ENCODE results near the gene PTRHD1. TPM values are rescaled to one million over a fixed set of nuclear protein-coding genes. Genes with fewer than 3 reads are reported as not detected.
A peak's percentile ranks its signal among the peaks of the same experiment; 100 is the strongest.
"Not testable (repeated sequence)": the region's sequence is repeated elsewhere in the genome, so short reads cannot be mapped to it uniquely, and the experiment has no call there.

PTRHD1 gene
- total RNA-seq, 1 experiment from 2014 or later: 23.6 TPM

- H3K4me3 ChIP-seq: no peak overlapping the region
- H3K4me1 ChIP-seq (replicated peaks; ENCODE audit: insufficient read depth): peaks cover 8% of the 10 kb centered on the region
- POLR2A ChIA-PET (ENCODE audit: unreplicated experiment): no interaction called here
- no peaks in the 10 kb centered on the region for H4K20me1 ChIP-seq (ENCODE audit: insufficient read depth)
- H3K9me2 ChIP-seq (ENCODE audit: insufficient read depth): no peaks in the 10 kb centered on the region
- DNase-seq: no peak
- no TSS peak for BruUV-seq (replicated peaks)
- peaks cover 33% of the 10 kb centered on the region for H3K79me2 ChIP-seq (ENCODE audit: low read depth)
- H3K27ac ChIP-seq: no peak overlapping the region
- H3K9me3 ChIP-seq (ENCODE audit: insufficient read depth, low read depth): no peaks in the 10 kb centered on the region
- H3K27me3 ChIP-seq (ENCODE audit: insufficient read depth, low read depth): no peaks in the 10 kb centered on the region
- TF ChIP-seq EZH2 (IDR thresholded peaks at IDR 0.05; ENCODE audit: low read depth) (no peak), CTCF (conservative IDR thresholded peaks at IDR 0.05) (no peak)
- H2AFZ ChIP-seq: no peak overlapping the region
- CTCF ChIA-PET: no interaction called here
- intact Hi-C loops (cut with micrococcal nuclease; ENCODE audit: unreplicated experiment): no loop called here
- H3K4me2 ChIP-seq: no peak overlapping the region
- H3K36me3 ChIP-seq (ENCODE audit: low read depth): 0 out of 2 replicates have a peak, but pooled peaks cover 10% of the 10 kb centered on the region
- H3F3A ChIP-seq (ENCODE audit: insufficient read depth, low read depth): no peaks in the 10 kb centered on the region
These were observed 20.5 kb upstream of the PTRHD1 start for GRCh38 chr2:24813691-24814137.

GRCh38 chr2:24809316-24810007 is 16.3 kb upstream of the PTRHD1 start:
- Histone ChIP-seq H2AFZ (no peak overlapping the region), H3K4me1 (replicated peaks; ENCODE audit: insufficient read depth) (peaks cover 14% of the 10 kb centered on the region), H4K20me1 (ENCODE audit: insufficient read depth) (no peaks in the 10 kb centered on the region; the same call in 1 of the 2 replicates), H3K27me3 (ENCODE audit: insufficient read depth, low read depth) (no peaks in the 10 kb centered on the region), H3K4me2 (no peak overlapping the region), H3K36me3 (ENCODE audit: low read depth) (peaks cover 7% of the 10 kb centered on the region; the same call in 1 of the 2 replicates), H3K9me3 (ENCODE audit: insufficient read depth, low read depth) (no peaks in the 10 kb centered on the region), H3K9me2 (ENCODE audit: insufficient read depth) (no peaks in the 10 kb centered on the region), H3K4me3 (no peak overlapping the region), H3F3A (ENCODE audit: insufficient read depth, low read depth) (peaks cover 7% of the 10 kb centered on the region; the same call in 1 of the 2 replicates), H3K27ac (peak overlapping the region; percentile 41), H3K79me2 (ENCODE audit: low read depth) (peaks cover 68% of the 10 kb centered on the region)
- POLR2A ChIA-PET (ENCODE audit: unreplicated experiment): interaction anchor here (0.6 kb wide), 2 partner anchors 54 to 225 kb away, joined by 3 to 6 read pairs; no protein-coding TSS in a partner anchor
- TF ChIP-seq CTCF (conservative IDR thresholded peaks at IDR 0.05) (no peak), EZH2 (IDR thresholded peaks at IDR 0.05; ENCODE audit: low read depth) (no peak)
- CTCF ChIA-PET: no interaction called here
- intact Hi-C loops (cut with micrococcal nuclease; ENCODE audit: unreplicated experiment): no loop called here
- no TSS peak for BruUV-seq (replicated peaks)
- no peak for DNase-seq

- H3K4me2 ChIP-seq: no peak overlapping the region
- ChIA-PET CTCF (no interaction called here), POLR2A (ENCODE audit: unreplicated experiment) (no interaction called here)
- peaks cover 14% of the 10 kb centered on the region for H3K4me1 ChIP-seq (replicated peaks; ENCODE audit: insufficient read depth)
- DNase-seq: no peak
- no peak for TF ChIP-seq EZH2 (IDR thresholded peaks at IDR 0.05; ENCODE audit: low read depth)
- TF ChIP-seq CTCF (conservative IDR thresholded peaks at IDR 0.05): no peak
- peak overlapping the region; percentile 56 for H3K27ac ChIP-seq
- H4K20me1 ChIP-seq (ENCODE audit: insufficient read depth): no peaks in the 10 kb centered on the region; the same call in 1 of the 2 replicates
- intact Hi-C loops (cut with micrococcal nuclease; ENCODE audit: unreplicated experiment): no loop called here
- no peaks in the 10 kb centered on the region for H3K9me2 ChIP-seq (ENCODE audit: insufficient read depth)
- H3K36me3 ChIP-seq (ENCODE audit: low read depth): peaks cover 7% of the 10 kb centered on the region; the same call in 1 of the 2 replicates
- no TSS peak for BruUV-seq (replicated peaks)
- H3K27me3 ChIP-seq (ENCODE audit: insufficient read depth, low read depth): no peaks in the 10 kb centered on the region
- peaks cover 7% of the 10 kb centered on the region; the same call in 1 of the 2 replicates for H3F3A ChIP-seq (ENCODE audit: insufficient read depth, low read depth)
- H3K4me3 ChIP-seq: no peak overlapping the region
- no peaks in the 10 kb centered on the region for H3K9me3 ChIP-seq (ENCODE audit: insufficient read depth, low read depth)
- peaks cover 65% of the 10 kb centered on the region for H3K79me2 ChIP-seq (ENCODE audit: low read depth)
- no peak overlapping the region for H2AFZ ChIP-seq
These were observed 13.5 kb upstream of the PTRHD1 start for GRCh38 chr2:24806661-24807036.

GRCh38 chr2:24805811-24806660 is 12.8 kb upstream of the PTRHD1 start:
- Histone ChIP-seq H3K4me1 (replicated peaks; ENCODE audit: insufficient read depth) (peaks cover 14% of the 10 kb centered on the region), H3K79me2 (ENCODE audit: low read depth) (peaks cover 62% of the 10 kb centered on the region), H3K27ac (peak overlapping the region; percentile 56)
- H3K9me3 ChIP-seq (ENCODE audit: insufficient read depth, low read depth); H3K4me3 ChIP-seq; DNase-seq; H2AFZ ChIP-seq; POLR2A ChIA-PET (ENCODE audit: unreplicated experiment); CTCF ChIA-PET; BruUV-seq (replicated peaks); H3K9me2 ChIP-seq (ENCODE audit: insufficient read depth); H3K36me3 ChIP-seq (ENCODE audit: low read depth); H3F3A ChIP-seq (ENCODE audit: insufficient read depth, low read depth); H3K4me2 ChIP-seq; intact Hi-C loops (cut with micrococcal nuclease; ENCODE audit: unreplicated experiment); H3K27me3 ChIP-seq (ENCODE audit: insufficient read depth, low read depth); H4K20me1 ChIP-seq (ENCODE audit: insufficient read depth): not testable (repeated sequence)

GRCh38 chr2:24800487-24800886 is 7.3 kb upstream of the PTRHD1 start:
- peaks cover 42% of the 10 kb centered on the region for H3K79me2 ChIP-seq (ENCODE audit: low read depth)
- H3K27me3 ChIP-seq (ENCODE audit: insufficient read depth, low read depth); intact Hi-C loops (cut with micrococcal nuclease; ENCODE audit: unreplicated experiment); H3K4me3 ChIP-seq; H3K36me3 ChIP-seq (ENCODE audit: low read depth); H3K4me1 ChIP-seq (replicated peaks; ENCODE audit: insufficient read depth); DNase-seq; H3K9me2 ChIP-seq (ENCODE audit: insufficient read depth); H4K20me1 ChIP-seq (ENCODE audit: insufficient read depth); H3F3A ChIP-seq (ENCODE audit: insufficient read depth, low read depth); H3K27ac ChIP-seq; CTCF ChIA-PET; H3K9me3 ChIP-seq (ENCODE audit: insufficient read depth, low read depth); H2AFZ ChIP-seq; H3K4me2 ChIP-seq; BruUV-seq (replicated peaks); POLR2A ChIA-PET (ENCODE audit: unreplicated experiment): not testable (repeated sequence)
